Tibial nerve (tissue), 4 donors: ENCODE measurements around the gene SEPTIN1.

Source experiments
- EP300 ChIP-seq, 2 donors: sonication (generic); formaldehyde crosslinking; IDR thresholded peaks; one replicate each; pipeline ENCODE4 v1.6.1; 2017; ENCODE audit warnings: antibody characterized with exemption in 2 of 2, mild to moderate bottlenecking in 1 of 2
- POLR2A ChIP-seq, 2 donors: fragments of 450-650 bp; IDR thresholded peaks; one replicate each; pipeline ENCODE4 v1.6.1; 2017; ENCODE audit warnings: antibody characterized with exemption in 2 of 2, mild to moderate bottlenecking in 2 of 2, moderate library complexity in 2 of 2
- TF ChIP-seq, protein P1 (sequence below), 5 experiments: fragments of 200-600 bp in 3 of 5; fragments of 450-650 bp in 2 of 5; sonication (generic) in 3 of 5; IDR thresholded peaks; one replicate each; pipeline ENCODE4 v1.5.1; 2016 to 2019; ENCODE audit warnings: antibody characterized with exemption in 5 of 5, mild to moderate bottlenecking in 3 of 5, moderate library complexity in 2 of 5

DNA sequence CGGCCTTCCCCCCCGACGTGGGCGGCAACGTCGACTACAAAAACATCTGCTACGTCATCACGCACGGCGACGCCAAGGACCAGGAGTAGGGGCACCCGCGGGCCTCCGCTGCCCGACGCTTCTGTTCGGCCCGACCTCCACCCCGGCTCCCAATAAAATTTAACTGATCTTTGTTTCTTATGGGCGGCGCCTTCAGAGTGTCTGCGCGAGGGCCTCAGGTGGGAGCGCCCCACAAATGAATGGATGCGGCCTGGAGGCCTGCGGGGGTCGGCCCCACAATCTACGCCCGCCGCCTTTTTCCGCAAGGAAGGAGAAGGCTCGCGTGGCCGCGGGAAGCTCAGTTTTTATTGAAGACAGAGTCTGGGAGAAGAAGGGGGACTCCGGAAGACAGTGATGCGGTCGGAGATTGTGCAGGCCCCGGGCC, 4.5 kb downstream of the SEPTIN1 start:
- TF ChIP-seq, protein P1, sequence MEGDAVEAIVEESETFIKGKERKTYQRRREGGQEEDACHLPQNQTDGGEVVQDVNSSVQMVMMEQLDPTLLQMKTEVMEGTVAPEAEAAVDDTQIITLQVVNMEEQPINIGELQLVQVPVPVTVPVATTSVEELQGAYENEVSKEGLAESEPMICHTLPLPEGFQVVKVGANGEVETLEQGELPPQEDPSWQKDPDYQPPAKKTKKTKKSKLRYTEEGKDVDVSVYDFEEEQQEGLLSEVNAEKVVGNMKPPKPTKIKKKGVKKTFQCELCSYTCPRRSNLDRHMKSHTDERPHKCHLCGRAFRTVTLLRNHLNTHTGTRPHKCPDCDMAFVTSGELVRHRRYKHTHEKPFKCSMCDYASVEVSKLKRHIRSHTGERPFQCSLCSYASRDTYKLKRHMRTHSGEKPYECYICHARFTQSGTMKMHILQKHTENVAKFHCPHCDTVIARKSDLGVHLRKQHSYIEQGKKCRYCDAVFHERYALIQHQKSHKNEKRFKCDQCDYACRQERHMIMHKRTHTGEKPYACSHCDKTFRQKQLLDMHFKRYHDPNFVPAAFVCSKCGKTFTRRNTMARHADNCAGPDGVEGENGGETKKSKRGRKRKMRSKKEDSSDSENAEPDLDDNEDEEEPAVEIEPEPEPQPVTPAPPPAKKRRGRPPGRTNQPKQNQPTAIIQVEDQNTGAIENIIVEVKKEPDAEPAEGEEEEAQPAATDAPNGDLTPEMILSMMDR (IDR thresholded peaks at IDR 0.05): peak in 1 of 5 experiments; percentile 12
- TF ChIP-seq POLR2A (IDR thresholded peaks at IDR 0.05): peak; percentile 56 to 82
- peak; percentile 43 to 95 for TF ChIP-seq EP300 (IDR thresholded peaks at IDR 0.05)
